Adipose tissue (tissue), 3 donors: Measurements from ENCODE around the gene PACRG. TPM values are rescaled to one million over a fixed set of nuclear protein-coding genes. Genes with fewer than 3 reads are reported as not detected.

Experiments used
- H3K27ac ChIP-seq: one replicate; pipeline ENCODE4 v1.5.1; 2013; ENCODE audit warnings: low read depth, low read length
- WGBS, 3 donors: extraction: QIAGEN DNeasy Blood & Tissue Kit; methylation state at CpG; one replicate each; pipeline ENCODE4 v1.1.7; 2013; 5-methylcytosine and 5-hydroxymethylcytosine counted together
- polyA plus RNA-seq, 3 donors: library from polyadenylated mRNA; stranded (reverse); fragments of 200-250 nt; gene quantifications; one replicate each; pipeline ENCODE4 v1.2.3, GENCODE V29; 2013
- donor health status: healthy with polysubstance abuse.
- donor health status: Bipolar disorder and iron deficiency.
- donor health status: healthy.

PACRG gene
- polyA plus RNA-seq, 3 donors: 0.34 to 4.8 TPM; not detected in 1

- 88 to 93% (median 93%) methylated on average over 22 of the region's 22 CpGs for WGBS, 3 donors
- H3K27ac ChIP-seq: no peak overlapping the region
These were observed 437.6 kb downstream of the PACRG start for GRCh38 chr6:163165155-163165910.

GRCh38 chr6:163165922-163166321 lies 438.1 kb downstream of the PACRG start:
- no peak overlapping the region for H3K27ac ChIP-seq
- WGBS, 3 donors: 84 to 87% (median 85%) methylated on average over 14 of the region's 14 CpGs

GRCh38 chr6:163166507-163166906 lies 438.7 kb downstream of the PACRG start:
- no peak overlapping the region for H3K27ac ChIP-seq
- WGBS, 3 donors: 84 to 93% (median 86%) methylated on average over 3 of the region's 3 CpGs

- H3K27ac ChIP-seq: no peak overlapping the region
- 93 to 99% (median 94%) methylated on average over 11 of the region's 11 CpGs for WGBS, 3 donors
These were observed 441.7 kb downstream of the PACRG start for GRCh38 chr6:163169521-163169920.

GRCh38 chr6:163170294-163170883 lies 442.6 kb downstream of the PACRG start:
- WGBS, 3 donors: 83 to 93% (median 88%) methylated on average over 14 of the region's 14 CpGs

GRCh38 chr6:163173741-163174140 lies 446.0 kb downstream of the PACRG start:
- WGBS, 3 donors: 89 to 92% (median 90%) methylated on average over 6 of the region's 6 CpGs
- H3K27ac ChIP-seq: no peak overlapping the region

More at GRCh38 chr6:163170294-163170883, 442.6 kb downstream of the PACRG start:
- H3K27ac ChIP-seq: no peak overlapping the region

- H3K27ac ChIP-seq: no peak overlapping the region
- WGBS, 3 donors: 67 to 76% (median 71%) methylated on average over 4 of the region's 4 CpGs
These were observed 447.5 kb downstream of the PACRG start for GRCh38 chr6:163175301-163175700.

GRCh38 chr6:163176097-163176496 lies 448.3 kb downstream of the PACRG start:
- no peak overlapping the region for H3K27ac ChIP-seq
- 70 to 84% (median 81%) methylated on average over 3 of the region's 3 CpGs for WGBS, 3 donors

- WGBS, 3 donors: 86 to 95% (median 91%) methylated on average over 4 of the region's 4 CpGs
- H3K27ac ChIP-seq: no peak overlapping the region
These were observed 449.2 kb downstream of the PACRG start for GRCh38 chr6:163177007-163177406.

- 86 to 95% (median 87%) methylated on average over 11 of the region's 11 CpGs for WGBS, 3 donors
These were observed 450.2 kb downstream of the PACRG start for GRCh38 chr6:163177892-163178420.

GRCh38 chr6:163179061-163179460 lies 451.3 kb downstream of the PACRG start:
- WGBS, 3 donors: 74 to 78% (median 78%) methylated on average over 9 of the region's 9 CpGs
- H3K27ac ChIP-seq: no peak overlapping the region

More at GRCh38 chr6:163177892-163178420, 450.2 kb downstream of the PACRG start:
- H3K27ac ChIP-seq: no peak overlapping the region

GRCh38 chr6:163179721-163180120 lies 451.9 kb downstream of the PACRG start:
- WGBS, 3 donors: 91 to 92% (median 92%) methylated on average over 7 of the region's 7 CpGs
- H3K27ac ChIP-seq: no peak overlapping the region

GRCh38 chr6:163180874-163181541 lies 453.2 kb downstream of the PACRG start:
- WGBS, 3 donors: 35 to 40% (median 38%) methylated on average over 17 of the region's 17 CpGs
- no peak overlapping the region for H3K27ac ChIP-seq

- 74 to 82% (median 82%) methylated on average over 16 of the region's 16 CpGs for WGBS, 3 donors
These were observed 453.9 kb downstream of the PACRG start for GRCh38 chr6:163181666-163182180.

GRCh38 chr6:163182696-163183095 lies 454.9 kb downstream of the PACRG start:
- H3K27ac ChIP-seq: no peak overlapping the region

More at GRCh38 chr6:163181666-163182180, 453.9 kb downstream of the PACRG start:
- no peak overlapping the region for H3K27ac ChIP-seq

GRCh38 chr6:163183806-163184205 lies 456.0 kb downstream of the PACRG start:
- H3K27ac ChIP-seq: no peak overlapping the region
- 44 to 73% (median 53%) methylated on average over 3 of the region's 3 CpGs for WGBS, 3 donors

More at GRCh38 chr6:163182696-163183095, 454.9 kb downstream of the PACRG start:
- 89 to 93% (median 91%) methylated on average over 7 of the region's 7 CpGs for WGBS, 3 donors

GRCh38 chr6:163185744-163186143 lies 458.0 kb downstream of the PACRG start:
- WGBS, 3 donors: 77 to 84% (median 77%) methylated on average over 4 of the region's 4 CpGs
- H3K27ac ChIP-seq: no peak overlapping the region

GRCh38 chr6:163186527-163186926 lies 458.8 kb downstream of the PACRG start:
- 93 to 97% (median 96%) methylated on average over 14 of the region's 14 CpGs for WGBS, 3 donors
- no peak overlapping the region for H3K27ac ChIP-seq

- no peak overlapping the region for H3K27ac ChIP-seq
- WGBS, 3 donors: 95 to 96% (median 95%) methylated on average over 17 of the region's 17 CpGs
These were observed 459.4 kb downstream of the PACRG start for GRCh38 chr6:163187201-163187600.
